T-helper 22 cell (primary cell): ENCODE results near the gene MYO5B.

Source experiments
- DNase-seq: peaks from one replicate; pipeline ENCODE4 v3.0.0-alpha.2; 2020; ENCODE audit warnings: low read depth

The MYO5B gene

DNA sequence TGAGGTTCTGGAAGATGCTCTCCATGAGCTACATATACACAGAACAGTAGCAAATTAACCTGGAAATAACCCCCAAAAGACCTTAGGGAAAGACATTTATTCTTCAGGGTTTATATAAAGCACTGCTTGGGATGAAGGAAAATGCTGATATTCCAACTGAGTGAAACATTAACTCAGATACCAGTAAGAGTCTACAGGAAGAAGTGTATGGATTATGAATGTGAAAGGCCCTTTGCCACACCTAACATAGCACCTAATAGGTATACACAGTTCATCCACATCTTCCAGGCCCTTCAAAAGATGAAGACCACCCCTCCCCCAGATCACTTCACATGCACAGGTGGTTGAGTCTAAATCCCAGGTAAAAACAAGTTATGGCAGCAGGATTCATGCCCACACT lies 50.4 kb downstream of the MYO5B start:
- DNase-seq, result no peak

DNA sequence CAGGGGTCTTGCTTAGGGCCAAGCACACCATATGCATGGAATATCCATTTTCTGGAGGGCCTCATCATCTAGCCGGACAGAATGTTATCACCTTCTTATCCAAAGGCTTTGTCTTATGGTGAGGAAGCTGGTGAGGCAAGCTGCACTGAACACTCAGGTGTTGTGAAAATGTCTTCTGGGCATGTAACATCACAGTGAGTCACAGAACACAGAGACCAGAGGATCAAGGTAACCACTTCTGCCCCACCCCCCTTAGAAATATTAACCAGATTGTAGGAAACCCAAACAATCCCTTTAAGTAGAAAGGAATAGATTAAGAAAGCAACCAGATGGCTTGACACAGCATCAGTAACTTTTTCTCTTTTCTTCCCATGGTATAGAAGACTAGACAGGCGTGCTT lies 51.1 kb downstream of the MYO5B start:
- DNase-seq, result no peak

- DNase-seq, result no peak
Observed at GRCh38 chr18:50143294-50143693, 51.7 kb downstream of the MYO5B start.

- no peak for DNase-seq
Observed at GRCh38 chr18:50142441-50143120, 52.4 kb downstream of the MYO5B start.

DNA sequence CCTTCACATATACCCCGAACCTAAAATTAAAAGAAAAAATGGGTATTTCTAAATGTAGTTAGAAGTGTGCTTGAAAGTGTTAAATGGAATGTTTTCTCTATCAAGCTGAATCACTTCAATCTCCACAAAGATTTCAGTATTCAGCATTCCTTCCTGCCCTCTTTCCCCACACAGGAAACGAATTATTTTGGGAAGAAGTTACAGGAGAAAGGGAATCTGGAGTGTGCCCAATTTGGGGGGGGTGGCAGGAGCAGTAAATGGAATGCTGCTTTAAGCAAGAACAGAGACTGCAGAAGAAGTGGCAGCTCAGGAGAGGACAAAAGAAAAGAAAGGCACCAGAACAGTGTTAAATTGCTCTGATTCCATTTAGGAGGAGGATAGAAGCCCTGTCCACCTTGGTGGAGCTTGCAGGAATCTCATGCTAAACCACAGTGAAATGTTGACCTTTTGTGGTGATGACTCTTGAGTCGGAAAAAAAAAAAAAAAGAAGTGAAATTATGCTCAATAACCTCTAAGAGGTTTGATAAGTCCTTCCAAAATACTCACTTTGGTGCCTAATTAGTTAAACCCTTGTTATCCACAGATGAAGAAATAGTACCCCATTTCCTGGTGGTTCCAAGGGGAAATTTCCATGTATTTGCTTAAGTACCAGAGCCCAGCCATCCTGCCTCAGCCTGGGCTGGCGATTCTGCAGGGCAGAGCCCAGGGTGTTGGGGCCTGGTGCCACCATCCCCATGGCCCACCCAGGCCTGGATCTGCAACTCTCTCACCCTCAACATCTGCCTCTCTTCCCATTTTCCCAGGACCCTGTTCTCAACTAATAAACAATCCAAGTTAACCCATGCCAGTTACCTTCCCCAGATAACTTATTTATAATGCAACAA lies 56.5 kb downstream of the MYO5B start:
- DNase-seq, result no peak

DNA sequence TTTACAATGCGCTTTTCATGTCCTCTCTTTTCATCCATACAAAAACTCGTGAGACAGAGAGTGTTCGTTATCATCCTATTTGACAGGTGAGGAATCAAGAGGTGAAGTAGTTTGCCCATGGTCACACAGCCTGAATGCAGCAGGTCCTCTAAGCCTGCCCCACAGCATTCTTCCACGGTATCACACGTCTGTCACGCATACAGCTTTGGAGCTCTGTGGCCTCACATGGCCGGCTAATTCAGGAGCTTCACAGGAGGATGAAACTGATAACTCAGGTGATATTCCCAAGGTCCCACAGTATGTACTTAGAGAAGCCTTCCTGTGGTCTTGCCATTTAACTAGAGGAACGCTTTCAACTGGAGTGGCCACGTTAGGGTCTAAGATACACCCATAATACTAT lies 59.0 kb downstream of the MYO5B start:
- no peak for DNase-seq

- no peak for DNase-seq
Observed at GRCh38 chr18:50133526-50133925, 61.4 kb downstream of the MYO5B start.

GRCh38 chr18:50131591-50131990 lies 63.4 kb downstream of the MYO5B start:
- no peak for DNase-seq

DNA sequence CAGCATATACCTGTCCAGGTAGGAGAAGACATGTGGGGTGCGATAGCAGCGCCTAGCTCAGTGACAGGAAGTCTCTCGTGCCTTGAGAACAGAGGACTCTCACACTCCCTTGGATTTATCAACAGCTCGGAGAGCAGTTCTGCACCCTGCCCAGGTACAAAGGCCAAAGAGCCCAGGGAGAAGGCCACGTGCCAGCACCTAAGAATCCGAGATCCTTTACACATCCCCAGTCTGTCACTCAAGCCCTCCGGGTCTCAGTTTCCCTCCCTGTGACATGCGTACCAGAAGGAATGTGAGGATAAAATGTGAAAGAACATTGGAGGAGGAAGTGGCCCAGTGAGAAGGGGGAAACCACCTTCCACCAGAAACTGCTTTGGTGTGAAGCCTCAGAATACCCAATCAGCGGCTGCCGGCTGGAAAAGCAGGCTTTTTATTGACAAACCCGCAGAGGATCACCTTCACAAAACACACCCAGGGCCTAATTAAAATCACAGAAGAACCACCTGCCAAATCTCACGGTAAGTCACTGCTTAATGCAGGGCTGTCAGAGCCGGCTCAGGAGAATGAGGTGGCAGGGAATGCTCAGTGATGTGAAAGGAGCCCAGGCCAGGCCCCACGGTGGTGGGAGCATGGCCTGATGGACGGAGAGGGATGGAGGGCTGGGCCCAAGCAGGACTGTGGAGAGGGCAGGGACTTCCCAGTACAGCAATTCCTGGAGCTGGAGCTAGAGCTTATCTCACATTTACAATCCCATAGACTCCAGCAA lies 66.3 kb downstream of the MYO5B start:
- no peak for DNase-seq

DNA sequence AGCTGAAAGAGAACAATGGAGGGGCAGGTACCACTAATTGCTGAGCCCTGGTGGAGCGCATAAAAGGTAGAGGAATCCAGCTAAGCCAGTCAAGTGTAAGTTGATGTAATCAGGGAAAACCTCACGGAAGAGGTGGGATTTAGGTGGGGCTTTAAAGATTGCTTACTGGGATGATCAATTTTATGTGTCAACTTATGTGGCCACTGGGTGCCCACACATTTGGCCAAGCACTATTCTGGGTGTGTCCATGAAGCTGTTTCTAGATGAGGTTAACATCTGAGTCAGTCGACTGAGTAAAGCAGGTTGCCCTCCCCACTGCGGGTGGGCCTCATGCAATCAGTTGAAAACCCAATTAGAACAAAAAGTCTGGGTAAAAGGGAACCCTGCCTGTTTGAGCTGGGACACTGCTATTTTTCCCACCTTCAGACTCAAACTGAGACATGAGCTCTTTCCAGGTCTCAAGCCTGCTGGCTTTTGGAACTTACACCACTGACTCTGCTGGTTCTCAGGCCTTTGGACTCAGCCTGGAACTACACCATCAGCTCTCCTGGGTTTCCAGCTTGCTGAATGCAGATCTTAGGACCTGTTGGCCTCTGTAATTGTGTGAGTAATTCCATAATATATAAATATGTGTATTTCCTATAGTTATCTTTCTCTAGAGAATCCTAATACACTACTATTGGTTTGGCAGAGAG lies 67.3 kb downstream of the MYO5B start:
- DNase-seq, result no peak

- DNase-seq, result no peak
Observed at GRCh38 chr18:50126471-50126870, 68.5 kb downstream of the MYO5B start.

- no peak for DNase-seq
Observed at GRCh38 chr18:50125456-50125855, 69.5 kb downstream of the MYO5B start.

DNA sequence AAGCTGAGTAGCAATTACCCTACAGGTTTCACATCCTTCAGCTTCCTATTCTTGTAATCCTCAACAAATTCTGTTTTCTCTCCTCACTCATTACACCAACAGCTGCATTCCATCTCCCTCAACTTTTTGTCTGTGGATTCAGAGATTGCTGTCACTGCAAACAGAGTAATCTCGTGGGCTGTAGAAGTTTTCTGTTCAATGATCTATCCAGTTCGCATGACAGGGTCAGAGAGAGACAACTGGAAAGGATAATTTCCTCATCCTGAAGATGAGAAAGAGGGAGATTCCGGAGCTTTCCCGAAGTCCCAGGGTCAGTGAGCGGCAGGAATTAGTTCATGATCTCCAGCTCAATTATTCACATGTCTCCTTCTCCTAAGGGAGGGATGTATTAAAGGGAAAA lies 75.7 kb downstream of the MYO5B start:
- no peak for DNase-seq

DNA sequence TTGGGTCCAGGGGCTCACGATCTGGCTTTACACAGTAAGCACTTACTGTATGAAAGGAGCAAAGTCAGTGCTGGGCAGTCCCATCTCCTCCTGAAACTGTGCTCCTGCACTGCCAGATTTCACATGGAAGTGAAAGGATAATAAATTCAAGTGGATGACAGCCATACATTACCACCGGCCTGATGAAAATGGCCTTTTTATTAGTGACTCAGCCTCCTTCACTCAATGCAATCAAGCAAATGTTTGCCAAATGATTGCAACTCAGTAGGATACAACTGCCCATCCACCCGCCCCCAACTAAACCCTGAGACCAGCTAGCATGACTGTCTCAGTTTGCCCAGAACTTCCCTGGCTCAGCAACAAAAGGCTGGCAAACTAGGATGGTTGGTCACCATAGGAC lies 77.1 kb downstream of the MYO5B start:
- no peak for DNase-seq

DNA sequence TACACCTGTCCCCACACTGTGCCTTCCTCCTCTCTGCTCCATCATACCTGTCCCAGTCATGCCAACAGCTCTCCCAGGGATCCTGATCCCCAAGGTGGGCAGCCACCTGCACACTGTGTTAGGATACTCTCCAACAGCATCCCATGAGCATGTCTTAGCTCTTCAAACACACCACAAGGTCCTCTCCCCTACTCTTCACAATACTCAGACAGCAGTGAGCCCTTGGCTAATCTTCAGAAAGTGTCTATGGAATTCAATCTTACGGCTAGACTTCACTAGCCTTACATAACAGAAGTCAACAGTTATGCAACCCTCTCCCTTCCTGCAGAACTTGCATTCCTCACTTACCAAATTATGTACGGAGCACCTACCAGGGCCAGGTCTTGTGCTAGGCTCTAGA lies 79.9 kb downstream of the MYO5B start:
- DNase-seq, result no peak

GRCh38 chr18:50114448-50114847 lies 80.5 kb downstream of the MYO5B start:
- DNase-seq, result no peak

GRCh38 chr18:50113726-50114125 lies 81.2 kb downstream of the MYO5B start:
- DNase-seq, result no peak

DNA sequence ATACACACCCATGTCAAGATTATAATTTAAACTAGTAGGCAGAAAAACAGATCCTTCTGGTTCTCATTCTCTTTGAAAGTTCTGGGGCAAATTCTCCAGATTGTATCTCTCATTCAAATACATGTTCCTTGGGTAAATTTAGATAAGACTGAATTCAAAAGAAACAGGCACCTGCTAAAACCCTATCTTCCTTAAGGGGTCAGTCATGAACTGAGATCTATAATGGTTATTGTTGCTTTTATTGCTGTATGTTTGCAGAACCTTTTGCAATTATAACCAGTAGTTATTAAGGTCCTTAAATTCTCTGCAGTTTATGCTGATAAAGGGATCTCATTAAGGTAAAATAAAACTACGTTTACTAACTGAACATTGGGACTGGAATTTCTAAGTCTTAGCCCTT lies 83.5 kb downstream of the MYO5B start:
- DNase-seq, result no peak

DNA sequence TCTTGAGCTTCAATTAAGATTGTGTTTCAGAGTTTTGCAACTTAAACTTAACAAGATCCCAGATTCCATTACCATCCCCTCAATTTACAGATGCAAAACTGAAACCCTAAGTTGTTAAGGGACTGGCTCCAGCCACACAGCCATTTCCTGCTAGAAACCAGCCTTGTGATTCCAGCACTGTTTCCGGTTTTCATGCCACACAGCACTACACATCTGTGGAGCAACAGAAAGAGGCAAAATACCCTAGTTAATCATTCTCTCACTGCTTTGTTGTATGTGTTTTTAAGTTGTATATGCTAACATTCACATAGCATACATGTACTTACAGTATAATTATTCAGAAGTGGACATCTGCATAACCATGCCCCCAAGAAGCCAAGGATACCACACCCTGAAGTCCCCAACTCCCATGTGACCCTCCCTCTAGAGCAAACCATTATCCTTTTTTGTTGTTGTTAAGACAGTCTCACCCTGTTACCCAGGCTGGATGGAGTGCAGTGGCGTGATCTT lies 87.4 kb downstream of the MYO5B start:
- DNase-seq, result no peak

GRCh38 chr18:50105027-50105426 lies 89.9 kb downstream of the MYO5B start:
- DNase-seq, result no peak

DNA sequence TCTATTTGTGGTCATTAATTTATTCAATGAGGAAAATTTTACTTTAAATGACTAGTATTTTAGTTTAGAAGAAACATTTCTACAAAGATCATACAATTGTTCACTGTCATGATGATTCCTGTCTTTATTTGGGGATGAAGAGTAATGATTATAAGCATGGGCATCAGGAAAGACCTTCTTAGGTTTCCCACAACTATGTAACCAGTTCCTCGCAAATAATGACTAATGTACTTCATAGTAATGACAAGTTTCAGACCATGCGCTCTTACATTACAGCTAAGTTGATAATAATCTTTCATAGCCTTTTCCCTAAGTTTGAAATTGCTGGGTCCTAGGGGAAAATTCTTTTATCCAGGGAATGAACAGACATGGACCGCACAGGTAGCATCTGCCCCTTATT lies 90.5 kb downstream of the MYO5B start:
- DNase-seq, result no peak
